GM12874 (cell line): ENCODE results near the gene GRAP2.

ENCODE experiments used
- TF ChIP-seq, protein P1 (sequence below): IDR thresholded peaks from 2 replicates; pipeline ENCODE4 v1.5.1; 2011; ENCODE audit warnings: low read depth, mild to moderate bottlenecking, control low read depth, low read length, moderate library complexity; ENCODE audit not compliant: insufficient read depth

GRAP2 gene

GRCh38 chr22:39959640-39960447 lies 59.0 kb downstream of the GRAP2 start, which contains the start of gene TMA7B:
TMA7B (plus strand) TSS chr22:39960397; CDS start chr22:39964375, 3,978 bp downstream.
- TF ChIP-seq, protein P1, sequence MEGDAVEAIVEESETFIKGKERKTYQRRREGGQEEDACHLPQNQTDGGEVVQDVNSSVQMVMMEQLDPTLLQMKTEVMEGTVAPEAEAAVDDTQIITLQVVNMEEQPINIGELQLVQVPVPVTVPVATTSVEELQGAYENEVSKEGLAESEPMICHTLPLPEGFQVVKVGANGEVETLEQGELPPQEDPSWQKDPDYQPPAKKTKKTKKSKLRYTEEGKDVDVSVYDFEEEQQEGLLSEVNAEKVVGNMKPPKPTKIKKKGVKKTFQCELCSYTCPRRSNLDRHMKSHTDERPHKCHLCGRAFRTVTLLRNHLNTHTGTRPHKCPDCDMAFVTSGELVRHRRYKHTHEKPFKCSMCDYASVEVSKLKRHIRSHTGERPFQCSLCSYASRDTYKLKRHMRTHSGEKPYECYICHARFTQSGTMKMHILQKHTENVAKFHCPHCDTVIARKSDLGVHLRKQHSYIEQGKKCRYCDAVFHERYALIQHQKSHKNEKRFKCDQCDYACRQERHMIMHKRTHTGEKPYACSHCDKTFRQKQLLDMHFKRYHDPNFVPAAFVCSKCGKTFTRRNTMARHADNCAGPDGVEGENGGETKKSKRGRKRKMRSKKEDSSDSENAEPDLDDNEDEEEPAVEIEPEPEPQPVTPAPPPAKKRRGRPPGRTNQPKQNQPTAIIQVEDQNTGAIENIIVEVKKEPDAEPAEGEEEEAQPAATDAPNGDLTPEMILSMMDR, result no peak

DNA sequence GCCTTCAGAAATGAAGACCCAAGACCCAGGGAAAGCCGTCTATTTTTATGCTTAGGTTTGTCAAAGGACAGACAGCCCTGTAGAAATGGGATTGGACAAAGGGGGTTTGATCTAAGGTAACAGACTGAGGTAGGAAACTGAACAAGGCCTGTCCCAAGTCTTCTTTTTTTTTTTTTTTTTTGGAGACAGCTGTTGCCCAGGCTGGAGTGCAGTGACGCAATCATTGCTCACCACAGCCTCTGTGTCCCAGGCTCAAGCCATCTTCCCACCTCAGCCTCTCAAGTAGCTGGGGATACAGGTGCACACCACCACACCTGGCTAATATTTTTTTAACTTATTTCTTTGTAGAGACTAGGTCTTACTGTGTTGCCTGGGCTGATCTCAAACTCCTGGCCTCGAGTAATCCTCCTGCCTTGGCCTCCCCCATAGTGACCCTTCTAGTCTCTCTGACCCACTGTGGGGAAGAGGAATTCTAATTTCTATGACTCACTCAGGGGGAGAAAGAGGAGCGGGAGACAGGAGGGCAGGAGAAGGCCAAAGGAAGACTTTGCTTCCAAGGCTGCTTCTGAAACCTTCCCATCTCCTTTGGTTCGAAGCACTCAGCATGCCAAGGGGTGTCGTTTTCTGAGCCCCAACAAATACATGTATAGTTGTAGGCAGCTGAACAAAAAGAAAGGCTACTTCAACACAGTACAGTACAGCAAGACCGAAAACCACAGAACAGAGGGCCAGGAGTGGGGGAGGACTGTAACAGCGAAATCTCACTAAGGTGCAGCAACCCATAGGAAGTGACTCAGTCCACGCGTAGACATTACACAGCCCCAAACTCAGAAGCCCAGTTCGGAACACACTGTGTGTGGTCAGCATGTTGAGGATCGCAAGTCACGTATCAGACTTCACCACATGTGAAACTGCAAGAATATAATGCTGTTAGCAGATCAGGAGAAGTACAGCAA lies 60.2 kb downstream of the GRAP2 start:
- TF ChIP-seq, protein P1, result no peak

GRCh38 chr22:39962071-39962470 lies 61.2 kb downstream of the GRAP2 start:
- TF ChIP-seq, protein P1, result no peak

- TF ChIP-seq, protein P1, result no peak
These were observed 64.9 kb downstream of the GRAP2 start for GRCh38 chr22:39965748-39966147.

DNA sequence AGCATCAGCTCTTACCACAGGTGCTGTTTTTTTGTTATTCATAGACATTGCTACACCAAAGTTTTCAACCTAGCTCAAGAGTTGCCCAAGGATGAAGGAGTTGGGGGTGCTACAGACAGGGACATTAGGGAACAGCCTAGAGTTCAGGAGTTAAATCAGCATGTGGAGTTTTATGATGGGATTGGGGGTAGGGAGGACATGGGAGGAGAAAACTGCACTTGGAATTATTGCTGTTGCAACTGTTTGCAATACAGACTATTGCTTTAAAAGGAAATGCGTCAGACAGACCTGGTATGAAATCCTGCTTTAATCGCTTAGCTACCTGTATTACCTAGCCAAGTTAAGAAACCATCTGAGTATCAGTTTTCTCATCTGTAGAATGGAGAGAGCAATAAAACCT lies 65.6 kb downstream of the GRAP2 start:
- TF ChIP-seq, protein P1, result no peak

- TF ChIP-seq, protein P1, result no peak
These were observed 66.4 kb downstream of the GRAP2 start for GRCh38 chr22:39967103-39967829.
